Neutrophil (primary cell): ENCODE results near the gene RAB3IL1.

Experiments used
- H3K27ac ChIP-seq: fragments of 200-600 bp; sonication (generic); 2 replicates; pipeline ENCODE4 v1.5.1; 2016; ENCODE audit warnings: mild to moderate bottlenecking, moderate library complexity
- H3K27me3 ChIP-seq: fragments of 200-600 bp; sonication (generic); 2 replicates; pipeline ENCODE4 v1.6.0; 2016; ENCODE audit warnings: mild to moderate bottlenecking
- H3K36me3 ChIP-seq: fragments of 200-600 bp; sonication (generic); 2 replicates; pipeline ENCODE4 v1.5.1; 2017
- H3K4me1 ChIP-seq, 2 experiments: fragments of 200-600 bp in 1 of 2; sonication (generic) in 1 of 2; 1 replicate in 1 of 2; 2 replicates in 1 of 2; pipeline versions ENCODE4 v1.5.1 to v1.6.1; 2013 to 2016; ENCODE audit warnings: low read depth in 1 of 2, low read length in 1 of 2, mild to moderate bottlenecking in 1 of 2, moderate library complexity in 1 of 2; ENCODE audit not compliant: control insufficient read depth in 1 of 2, insufficient read depth in 1 of 2
- H3K4me3 ChIP-seq, 2 experiments: fragments of 200-600 bp in 1 of 2; sonication (generic) in 1 of 2; 1 replicate in 1 of 2; 2 replicates in 1 of 2; pipeline ENCODE4 v1.5.1; 2013 to 2016; ENCODE audit warnings: low read depth in 1 of 2, low read length in 1 of 2, mild to moderate bottlenecking in 1 of 2, moderate library complexity in 1 of 2
- H3K9me3 ChIP-seq: fragments of 200-600 bp; sonication (generic); 2 replicates; pipeline ENCODE4 v1.5.1; 2016
- CTCF ChIP-seq: fragments of 200-600 bp; sonication (generic); IDR thresholded peaks from 2 replicates; pipeline ENCODE4 v1.5.1; 2016; ENCODE audit warnings: antibody characterized with exemption

RAB3IL1 gene

GRCh38 chr11:61911128-61911700, 6.2 kb downstream of the RAB3IL1 start:
- H3K27me3 ChIP-seq = peaks cover 29% of the 10 kb centered on the region
- H3K9me3 ChIP-seq = no peaks in the 10 kb centered on the region
- peaks cover 31 to 37% of the 10 kb centered on the region in 2 experiments for H3K4me1 ChIP-seq
- TF ChIP-seq CTCF = no peak
- H3K4me3 ChIP-seq = no peak overlapping the region
- H3K36me3 ChIP-seq = no peaks in the 10 kb centered on the region
- no peak overlapping the region for H3K27ac ChIP-seq

GRCh38 chr11:61910187-61911127, 6.9 kb downstream of the RAB3IL1 start:
- Histone ChIP-seq H3K9me3 (no peaks in the 10 kb centered on the region), H3K27ac (no peak overlapping the region), H3K4me3 (no peak overlapping the region), H3K27me3 (peaks cover 25% of the 10 kb centered on the region), H3K4me1 (peaks cover 28 to 34% of the 10 kb centered on the region in 2 experiments), H3K36me3 (no peaks in the 10 kb centered on the region)
- no peak for TF ChIP-seq CTCF

- TF ChIP-seq CTCF = no peak
- Histone ChIP-seq H3K27me3 (peaks cover 25% of the 10 kb centered on the region), H3K9me3 (no peaks in the 10 kb centered on the region), H3K4me1 (peaks cover 28 to 30% of the 10 kb centered on the region in 2 experiments), H3K36me3 (no peaks in the 10 kb centered on the region), H3K27ac (no peak overlapping the region), H3K4me3 (no peak overlapping the region)
Observed at GRCh38 chr11:61908730-61909316, 8.5 kb downstream of the RAB3IL1 start.

- no peak overlapping the region for H3K27ac ChIP-seq
- no peaks in the 10 kb centered on the region for H3K9me3 ChIP-seq
- H3K4me1 ChIP-seq = peaks cover 23 to 25% of the 10 kb centered on the region in 2 experiments
- no peaks in the 10 kb centered on the region for H3K36me3 ChIP-seq
- TF ChIP-seq CTCF = no peak
- no peak overlapping the region for H3K4me3 ChIP-seq
- peaks cover 25% of the 10 kb centered on the region for H3K27me3 ChIP-seq
Observed at GRCh38 chr11:61907871-61908729, 9.3 kb downstream of the RAB3IL1 start.

GRCh38 chr11:61907282-61907681, 10.1 kb downstream of the RAB3IL1 start:
- TF ChIP-seq CTCF = no peak
- H3K4me1 ChIP-seq = peaks cover 14 to 17% of the 10 kb centered on the region in 2 experiments
- H3K4me3 ChIP-seq = no peak overlapping the region

More at GRCh38 chr11:61907282-61907681, 10.1 kb downstream of the RAB3IL1 start:
- Histone ChIP-seq H3K9me3 (no peaks in the 10 kb centered on the region), H3K27ac (no peak overlapping the region), H3K27me3 (peaks cover 25% of the 10 kb centered on the region), H3K36me3 (no peaks in the 10 kb centered on the region)
